Naive thymus-derived CD8-positive, alpha-beta T cell (primary cell): ENCODE results near the gene MYO3B. TPM values are rescaled to one million over a fixed set of nuclear protein-coding genes. Genes with fewer than 3 reads are reported as not detected.

ENCODE experiments used
- ATAC-seq, 2 donors: fragments of 150-1000 bp; cut with Tn5 transposase in 1 of 2; sonication (Bioruptor Pico), chemical (Tn5 transposase) in 1 of 2; 1 replicate in 1 of 2; 2 replicates in 1 of 2; pipeline ENCODE4 v1.10.0; 2021; ENCODE audit warnings: mild to moderate bottlenecking in 2 of 2, moderate library complexity in 2 of 2
- POLR2A ChIA-PET: fragments of 350-600 bp; sonication (Branson Sonifier 250); formaldehyde crosslinking; loops from one replicate; lab custom pipeline; 2021; ENCODE audit warnings: antibody characterized with exemption; lab: Charles Lee
- DNase-seq, 10 donors: peaks; one replicate each; pipeline versions ENCODE4 v3.0.0 to v3.0.0-alpha.2; 2020 to 2022
- H3K27ac Mint-ChIP-seq, 10 donors: one replicate each; pipeline ENCODE4 v1.8.0; 2020 to 2022; ENCODE audit warnings: mild to moderate bottlenecking in 10 of 10, mixed read lengths in 10 of 10, moderate library complexity in 4 of 10, inconsistent platforms in 1 of 10
- H3K27me3 Mint-ChIP-seq, 5 donors: one replicate each; pipeline ENCODE4 v1.8.0; 2021 to 2022; ENCODE audit warnings: mixed read lengths in 5 of 5
- H3K36me3 Mint-ChIP-seq, 3 donors: one replicate each; pipeline ENCODE4 v1.8.0; 2020 to 2022; ENCODE audit warnings: mixed read lengths in 3 of 3, mild to moderate bottlenecking in 2 of 3, inconsistent platforms in 1 of 3
- H3K4me1 Mint-ChIP-seq, 4 donors: one replicate each; pipeline ENCODE4 v1.8.0; 2021 to 2022; ENCODE audit warnings: mixed read lengths in 4 of 4
- H3K4me3 Mint-ChIP-seq, 10 donors: one replicate each; pipeline ENCODE4 v1.8.0; 2020 to 2022; ENCODE audit warnings: mild to moderate bottlenecking in 10 of 10, mixed read lengths in 10 of 10, moderate library complexity in 6 of 10, inconsistent platforms in 1 of 10
- H3K9me3 Mint-ChIP-seq, 9 donors: one replicate each; pipeline ENCODE4 v1.8.0; 2020 to 2022; ENCODE audit warnings: mixed read lengths in 9 of 9, mild to moderate bottlenecking in 3 of 9, inconsistent platforms in 1 of 9, moderate library complexity in 1 of 9
- polyA plus RNA-seq, 3 donors: library from polyadenylated mRNA; unstranded; fragments of 300-500 nt; fragmentation: Illumina TruSeq; gene quantifications; one replicate each; pipeline ENCODE4 v1.2.3, GENCODE V29; 2021
- total RNA-seq, 8 experiments: library from RNA in 2 of 8; stranded (reverse) in 2 of 8; gene quantifications; one replicate each; pipeline ENCODE4 v1.2.3 and lab custom pipeline; 2021 to 2026

The MYO3B gene
- total and polyA plus RNA-seq, 5 experiments from 2014 or later: not detected

DNA sequence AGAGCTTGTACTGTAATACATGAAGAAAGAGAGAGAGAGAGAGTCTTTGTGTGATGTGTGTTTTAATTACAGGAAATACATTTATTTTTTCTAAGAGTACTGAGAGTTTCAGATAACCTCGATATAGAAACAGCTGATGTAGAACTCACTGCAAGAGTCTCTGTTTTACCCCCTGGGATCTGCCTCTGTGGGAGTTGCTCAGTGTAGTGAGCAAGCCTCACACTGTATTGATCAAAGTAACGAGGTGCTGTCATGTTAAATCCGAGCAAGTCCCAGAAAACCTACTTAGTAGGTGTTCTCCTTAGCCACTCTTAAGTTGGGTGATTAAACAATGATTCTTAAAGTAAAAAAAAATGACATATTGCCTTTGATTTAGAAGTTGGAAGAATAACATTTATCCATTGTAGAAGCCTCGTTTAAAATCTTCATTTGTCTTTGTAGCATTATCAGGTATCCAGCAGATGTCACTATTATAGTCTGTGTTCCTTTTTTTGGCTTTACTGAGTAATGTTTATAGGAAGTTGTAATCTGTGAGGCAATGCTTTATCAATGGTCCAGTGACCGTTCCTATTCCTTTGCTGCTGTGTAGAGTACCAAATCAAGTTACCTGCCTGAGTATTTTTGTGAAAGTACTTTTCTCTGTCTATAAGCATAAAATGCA, 219.0 kb downstream of the MYO3B start:
- ATAC-seq (no peak), DNase-seq (no peak)
- Mint-ChIP-seq H3K9me3 (no peaks in the 10 kb centered on the region), H3K4me1 (peaks cover 0 to 2% (median 0%) of the 10 kb centered on the region in 4 donors), H3K4me3 (no peak overlapping the region), H3K36me3 (no peaks in the 10 kb centered on the region), H3K27ac (no peak overlapping the region), H3K27me3 (peaks cover 28 to 43% (median 40%) of the 10 kb centered on the region in 5 donors)
- POLR2A ChIA-PET: no interaction called here

GRCh38 chr2:170401187-170401586, 223.2 kb downstream of the MYO3B start:
- H3K27ac Mint-ChIP-seq: no peak overlapping the region
- H3K9me3 Mint-ChIP-seq: no peaks in the 10 kb centered on the region
- peaks cover 0 to 2% (median 0%) of the 10 kb centered on the region in 4 donors for H3K4me1 Mint-ChIP-seq
- DNase-seq (no peak), ATAC-seq (no peak)
- H3K4me3 Mint-ChIP-seq: no peak overlapping the region
- no peaks in the 10 kb centered on the region for H3K36me3 Mint-ChIP-seq
- POLR2A ChIA-PET: no interaction called here
- peaks cover 19 to 50% (median 30%) of the 10 kb centered on the region in 5 donors for H3K27me3 Mint-ChIP-seq

GRCh38 chr2:170404846-170405245, 226.9 kb downstream of the MYO3B start:
- no peak for ATAC-seq
- no peak overlapping the region for H3K27ac Mint-ChIP-seq
- POLR2A ChIA-PET: no interaction called here
- DNase-seq: no peak
- H3K36me3 Mint-ChIP-seq: no peaks in the 10 kb centered on the region
- peaks cover 17 to 46% (median 38%) of the 10 kb centered on the region in 5 donors for H3K27me3 Mint-ChIP-seq
- H3K9me3 Mint-ChIP-seq: no peaks in the 10 kb centered on the region
- H3K4me1 Mint-ChIP-seq: peaks cover 5 to 12% (median 7%) of the 10 kb centered on the region in 4 donors
- H3K4me3 Mint-ChIP-seq: no peak overlapping the region

DNA sequence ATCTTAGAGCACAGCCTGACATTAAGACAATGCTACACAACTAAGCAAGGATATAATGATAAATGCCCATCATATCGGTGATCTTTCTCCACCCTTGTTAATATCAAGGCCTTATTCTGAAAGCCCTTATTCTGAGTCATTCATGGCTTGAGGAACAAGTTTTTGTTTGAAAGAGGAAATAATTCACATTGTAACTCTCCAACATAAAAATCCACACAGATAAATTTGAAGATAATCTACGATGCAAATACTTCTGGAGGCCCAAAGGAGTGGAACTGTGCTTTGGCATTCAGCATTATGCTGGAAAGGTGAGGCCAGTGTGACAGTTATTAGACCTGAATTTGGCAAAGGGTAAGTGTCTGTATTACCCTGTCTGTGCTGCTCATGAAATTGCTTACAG, 227.4 kb downstream of the MYO3B start:
- Mint-ChIP-seq H3K9me3 (no peaks in the 10 kb centered on the region), H3K4me3 (no peak overlapping the region)

GRCh38 chr2:170408461-170409163, 230.7 kb downstream of the MYO3B start:
- Mint-ChIP-seq H3K36me3 (no peaks in the 10 kb centered on the region), H3K4me1 (peaks cover 6 to 15% (median 12%) of the 10 kb centered on the region in 4 donors), H3K27me3 (peaks cover 14 to 36% (median 30%) of the 10 kb centered on the region in 5 donors), H3K9me3 (no peaks in the 10 kb centered on the region), H3K27ac (no peak overlapping the region), H3K4me3 (peak overlapping the region in 8 of 10 donors; percentile 51 to 73 (median 64))
- ATAC-seq (peak in 1 of 2 donors; percentile 35), DNase-seq (no peak)
- POLR2A ChIA-PET: interaction anchor here (0.5 to 0.6 kb wide), 2 partner anchors 527 to 1581 kb away, joined by 3 to 4 read pairs; no protein-coding TSS in a partner anchor

More for the DNA sequence above, 227.4 kb downstream of the MYO3B start:
- no peak overlapping the region for H3K27ac Mint-ChIP-seq
- ATAC-seq (no peak), DNase-seq (no peak)
- H3K36me3 Mint-ChIP-seq: no peaks in the 10 kb centered on the region
- H3K27me3 Mint-ChIP-seq: peaks cover 16 to 46% (median 35%) of the 10 kb centered on the region in 5 donors
- H3K4me1 Mint-ChIP-seq: peaks cover 5 to 12% (median 7%) of the 10 kb centered on the region in 4 donors
- POLR2A ChIA-PET: no interaction called here

GRCh38 chr2:170409164-170409535, 231.2 kb downstream of the MYO3B start:
- DNase-seq (peak; percentile 40 to 86 (median 70)), ATAC-seq (peak; percentile 65 to 68)
- Mint-ChIP-seq H3K9me3 (no peaks in the 10 kb centered on the region), H3K4me1 (peaks cover 6 to 15% (median 12%) of the 10 kb centered on the region in 4 donors), H3K27me3 (peaks cover 14 to 36% (median 28%) of the 10 kb centered on the region in 5 donors), H3K4me3 (peak overlapping the region; percentile 48 to 73 (median 62)), H3K27ac (no peak overlapping the region), H3K36me3 (no peaks in the 10 kb centered on the region)
- POLR2A ChIA-PET: interaction anchor here (0.5 to 0.6 kb wide), 2 partner anchors 527 to 1580 kb away, joined by 3 to 4 read pairs; no protein-coding TSS in a partner anchor

DNA sequence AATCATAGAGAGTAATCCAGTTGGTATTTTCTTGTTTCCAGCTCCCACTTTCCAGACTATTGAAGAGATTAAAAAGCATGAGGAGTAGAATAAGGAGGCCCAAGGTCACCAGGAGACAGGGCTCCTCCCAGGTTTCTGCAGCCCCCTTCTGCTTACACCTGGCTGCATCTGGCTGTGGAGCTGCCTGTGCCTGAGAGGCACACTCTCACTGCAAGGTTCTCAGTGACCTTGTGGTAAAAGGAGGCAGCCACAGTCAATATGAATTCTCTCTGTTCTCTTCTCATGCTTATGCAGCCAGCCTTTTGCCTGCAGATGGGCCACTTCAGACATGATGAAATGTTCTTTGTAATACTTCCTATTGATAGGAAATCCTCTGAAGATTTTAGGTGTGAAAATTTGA, 233.7 kb downstream of the MYO3B start:
- H3K36me3 Mint-ChIP-seq: peaks cover 0 to 5% (median 0%) of the 10 kb centered on the region in 3 donors
- no peak overlapping the region for H3K27ac Mint-ChIP-seq
- no peak for ATAC-seq

GRCh38 chr2:170420961-170421687, 243.2 kb downstream of the MYO3B start:
- DNase-seq (no peak), ATAC-seq (no peak)
- Mint-ChIP-seq H3K4me3 (no peak overlapping the region), H3K36me3 (no peaks in the 10 kb centered on the region), H3K9me3 (no peaks in the 10 kb centered on the region), H3K27ac (no peak overlapping the region), H3K27me3 (peaks cover 4 to 23% (median 6%) of the 10 kb centered on the region in 5 donors), H3K4me1 (no peaks in the 10 kb centered on the region)
- POLR2A ChIA-PET: no interaction called here

More for the DNA sequence above, 233.7 kb downstream of the MYO3B start:
- H3K9me3 Mint-ChIP-seq: no peaks in the 10 kb centered on the region
- no peak for DNase-seq
- peaks cover 14 to 28% (median 19%) of the 10 kb centered on the region in 5 donors for H3K27me3 Mint-ChIP-seq
- H3K4me3 Mint-ChIP-seq: no peak overlapping the region
- H3K4me1 Mint-ChIP-seq: peaks cover 6 to 15% (median 12%) of the 10 kb centered on the region in 4 donors
- POLR2A ChIA-PET: no interaction called here

- Mint-ChIP-seq H3K9me3 (no peaks in the 10 kb centered on the region), H3K4me1 (no peaks in the 10 kb centered on the region), H3K27me3 (peaks cover 0 to 13% (median 5%) of the 10 kb centered on the region in 5 donors), H3K4me3 (no peak overlapping the region), H3K36me3 (no peaks in the 10 kb centered on the region), H3K27ac (no peak overlapping the region)
- ATAC-seq (no peak), DNase-seq (no peak)
- POLR2A ChIA-PET: no interaction called here
These were observed 246.0 kb downstream of the MYO3B start for GRCh38 chr2:170423919-170424318.

GRCh38 chr2:170425281-170425751, 247.4 kb downstream of the MYO3B start:
- Mint-ChIP-seq H3K4me1 (no peaks in the 10 kb centered on the region), H3K27me3 (peaks cover 0 to 13% (median 5%) of the 10 kb centered on the region in 5 donors), H3K4me3 (no peak overlapping the region), H3K36me3 (no peaks in the 10 kb centered on the region), H3K9me3 (no peaks in the 10 kb centered on the region), H3K27ac (no peak overlapping the region)
- ATAC-seq (no peak), DNase-seq (no peak)
- POLR2A ChIA-PET: no interaction called here

DNA sequence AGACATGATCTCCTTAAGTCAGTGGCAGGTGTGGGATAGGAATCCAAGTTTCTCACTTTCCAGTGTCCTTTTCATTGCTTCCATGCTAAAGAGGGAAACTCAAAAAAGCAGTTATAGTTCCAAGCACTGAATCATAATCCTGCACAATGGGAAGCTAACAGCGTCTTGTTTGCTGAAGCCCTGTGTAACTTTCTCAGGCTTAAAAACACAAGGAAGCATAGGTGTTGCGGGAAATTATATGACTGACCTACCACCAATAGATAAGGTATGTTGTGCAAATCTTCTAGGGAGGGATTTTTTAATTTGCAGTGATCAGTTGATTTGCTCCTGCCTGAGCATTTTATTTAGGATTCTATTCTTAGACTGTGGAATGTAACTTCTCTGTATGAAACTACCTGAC, 250.9 kb downstream of the MYO3B start:
- DNase-seq: no peak
- no peaks in the 10 kb centered on the region for H3K9me3 Mint-ChIP-seq
- no peaks in the 10 kb centered on the region for H3K36me3 Mint-ChIP-seq
- POLR2A ChIA-PET: no interaction called here
- H3K27ac Mint-ChIP-seq: no peak overlapping the region
- no peak for ATAC-seq
- H3K4me1 Mint-ChIP-seq: no peaks in the 10 kb centered on the region
- peaks cover 0 to 11% (median 4%) of the 10 kb centered on the region in 5 donors for H3K27me3 Mint-ChIP-seq
- H3K4me3 Mint-ChIP-seq: no peak overlapping the region

DNA sequence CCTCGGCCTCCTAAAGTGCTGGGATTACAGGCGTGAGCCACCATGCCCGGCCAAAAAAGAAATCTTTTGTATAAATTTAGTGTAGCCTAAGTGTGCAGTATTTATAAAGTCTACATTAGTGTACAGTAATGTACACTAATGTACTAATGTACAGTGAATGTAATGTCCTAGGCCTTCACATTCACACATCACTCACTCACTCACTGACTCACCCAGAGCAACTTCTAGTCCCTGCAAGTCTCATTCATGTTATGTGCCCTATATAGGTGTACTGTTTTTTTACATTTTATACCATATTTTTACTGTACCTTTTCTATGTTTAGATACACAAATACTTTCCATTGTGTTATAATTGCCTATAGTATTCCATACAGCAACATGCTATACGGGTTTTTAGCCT, 254.9 kb downstream of the MYO3B start:
- POLR2A ChIA-PET: no interaction called here
- H3K4me1 Mint-ChIP-seq: peaks cover 12 to 25% (median 22%) of the 10 kb centered on the region in 4 donors

More for the DNA sequence above, 254.9 kb downstream of the MYO3B start:
- no peaks in the 10 kb centered on the region for H3K9me3 Mint-ChIP-seq
- no peaks in the 10 kb centered on the region for H3K36me3 Mint-ChIP-seq
- DNase-seq (no peak), ATAC-seq (no peak)
- peaks cover 4 to 25% (median 12%) of the 10 kb centered on the region in 5 donors for H3K27me3 Mint-ChIP-seq
- H3K4me3 Mint-ChIP-seq: no peak overlapping the region
- no peak overlapping the region for H3K27ac Mint-ChIP-seq
